GM18867 (cell line): ENCODE data around the gene LGALS3BP.
"Not testable (repeated sequence)": the region's sequence is repeated elsewhere in the genome, so short reads cannot be mapped to it uniquely, and the experiment has no call there.

ENCODE experiments used
- ATAC-seq: cut with Tn5 transposase; IDR thresholded peaks from one replicate; pipeline ENCODE4 v1.9.1; 2021; ENCODE audit warnings: mild to moderate bottlenecking, moderate library complexity; ENCODE audit not compliant: unreplicated experiment

Gene LGALS3BP

GRCh38 chr17:78965491-78965924 lies 14.2 kb downstream of the LGALS3BP start:
- no peak for ATAC-seq

- no peak for ATAC-seq
These were observed 16.3 kb downstream of the LGALS3BP start for GRCh38 chr17:78963378-78963777.

- not testable (repeated sequence) for ATAC-seq
These were observed 16.8 kb downstream of the LGALS3BP start for GRCh38 chr17:78962984-78963348.

GRCh38 chr17:78962345-78962983 lies 17.3 kb downstream of the LGALS3BP start:
- no peak for ATAC-seq

GRCh38 chr17:78961571-78961970 lies 18.2 kb downstream of the LGALS3BP start:
- no peak for ATAC-seq

GRCh38 chr17:78960928-78961327 lies 18.8 kb downstream of the LGALS3BP start:
- ATAC-seq = no peak

- no peak for ATAC-seq
These were observed 19.9 kb downstream of the LGALS3BP start for GRCh38 chr17:78959803-78960202.

GRCh38 chr17:78958641-78959127 lies 21.0 kb downstream of the LGALS3BP start:
- no peak for ATAC-seq

- ATAC-seq = no peak
These were observed 22.6 kb downstream of the LGALS3BP start for GRCh38 chr17:78957128-78957527.

GRCh38 chr17:78956254-78956653 lies 23.5 kb downstream of the LGALS3BP start:
- no peak for ATAC-seq

- no peak for ATAC-seq
These were observed 25.0 kb downstream of the LGALS3BP start for GRCh38 chr17:78954684-78955083.

GRCh38 chr17:78953356-78954350 lies 26.1 kb downstream of the LGALS3BP start:
- ATAC-seq = no peak

- no peak for ATAC-seq
These were observed 27.0 kb downstream of the LGALS3BP start for GRCh38 chr17:78952706-78953105.

- no peak for ATAC-seq
These were observed 27.7 kb downstream of the LGALS3BP start for GRCh38 chr17:78951967-78952551.

- ATAC-seq = no peak
These were observed 28.9 kb downstream of the LGALS3BP start for GRCh38 chr17:78950870-78951269.

- ATAC-seq = no peak
These were observed 32.2 kb downstream of the LGALS3BP start for GRCh38 chr17:78947235-78948149.

GRCh38 chr17:78946631-78947030 lies 33.1 kb downstream of the LGALS3BP start:
- ATAC-seq = no peak

GRCh38 chr17:78946131-78946530 lies 33.6 kb downstream of the LGALS3BP start:
- no peak for ATAC-seq

GRCh38 chr17:78945455-78945854 lies 34.3 kb downstream of the LGALS3BP start:
- ATAC-seq = not testable (repeated sequence)

GRCh38 chr17:78944956-78945355 lies 34.8 kb downstream of the LGALS3BP start:
- ATAC-seq = no peak
